Fibroblast of mammary gland (primary cell): Measurements from ENCODE around the gene RAD51D.
A peak's percentile ranks its signal among the peaks of the same experiment; 100 is the strongest.

Experiments used
- DNase-seq: peaks from one replicate; pipeline ENCODE4 v3.0.0-alpha.2; 2010; ENCODE audit warnings: low read depth
- H3K4me3 ChIP-seq: 2 replicates; pipeline ENCODE4 v1.5.1; 2011; ENCODE audit warnings: low read depth, mild to moderate bottlenecking, low read length, moderate library complexity; ENCODE audit not compliant: control insufficient read depth
- TF ChIP-seq, protein P1 (sequence below): conservative IDR thresholded peaks from 2 replicates; pipeline ENCODE4 v1.5.1; 2011; ENCODE audit warnings: low read depth, low read length, inconsistent platforms; ENCODE audit not compliant: control insufficient read depth, insufficient read depth

Gene RAD51D

DNA sequence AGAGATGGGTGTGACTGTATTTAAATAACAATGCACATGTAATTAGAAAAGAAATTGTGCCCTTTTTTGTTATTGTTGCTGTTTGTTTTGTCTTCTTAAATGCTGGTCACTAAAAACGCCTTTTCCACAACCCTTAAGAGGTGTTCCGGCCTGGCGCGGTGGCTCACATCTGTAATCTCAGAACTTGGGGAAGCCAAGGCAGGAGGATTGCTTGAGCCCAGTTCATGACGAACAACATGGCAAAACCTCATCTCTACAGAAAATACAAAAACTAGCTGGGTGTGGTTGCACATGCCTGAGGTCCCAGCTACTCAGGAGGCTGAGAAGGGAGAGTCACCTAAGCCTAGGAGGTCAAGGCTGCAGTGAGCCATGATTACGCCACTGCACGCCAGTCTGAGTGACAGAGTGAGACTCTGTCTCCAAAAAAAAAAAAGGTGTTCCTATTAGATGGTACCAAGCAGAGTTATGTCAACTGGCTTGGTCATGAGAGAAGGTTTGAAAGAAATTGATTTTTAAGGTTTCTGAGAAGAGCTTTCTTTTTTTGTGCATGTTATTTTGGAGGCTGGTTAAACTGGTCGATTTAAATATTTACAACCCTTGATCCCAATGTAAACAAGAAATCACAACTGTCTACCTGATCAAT lies 32.6 kb downstream of the RAD51D start:
- no peak for DNase-seq
- TF ChIP-seq, protein P1, sequence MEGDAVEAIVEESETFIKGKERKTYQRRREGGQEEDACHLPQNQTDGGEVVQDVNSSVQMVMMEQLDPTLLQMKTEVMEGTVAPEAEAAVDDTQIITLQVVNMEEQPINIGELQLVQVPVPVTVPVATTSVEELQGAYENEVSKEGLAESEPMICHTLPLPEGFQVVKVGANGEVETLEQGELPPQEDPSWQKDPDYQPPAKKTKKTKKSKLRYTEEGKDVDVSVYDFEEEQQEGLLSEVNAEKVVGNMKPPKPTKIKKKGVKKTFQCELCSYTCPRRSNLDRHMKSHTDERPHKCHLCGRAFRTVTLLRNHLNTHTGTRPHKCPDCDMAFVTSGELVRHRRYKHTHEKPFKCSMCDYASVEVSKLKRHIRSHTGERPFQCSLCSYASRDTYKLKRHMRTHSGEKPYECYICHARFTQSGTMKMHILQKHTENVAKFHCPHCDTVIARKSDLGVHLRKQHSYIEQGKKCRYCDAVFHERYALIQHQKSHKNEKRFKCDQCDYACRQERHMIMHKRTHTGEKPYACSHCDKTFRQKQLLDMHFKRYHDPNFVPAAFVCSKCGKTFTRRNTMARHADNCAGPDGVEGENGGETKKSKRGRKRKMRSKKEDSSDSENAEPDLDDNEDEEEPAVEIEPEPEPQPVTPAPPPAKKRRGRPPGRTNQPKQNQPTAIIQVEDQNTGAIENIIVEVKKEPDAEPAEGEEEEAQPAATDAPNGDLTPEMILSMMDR = no peak
- H3K4me3 ChIP-seq = no peak overlapping the region

DNA sequence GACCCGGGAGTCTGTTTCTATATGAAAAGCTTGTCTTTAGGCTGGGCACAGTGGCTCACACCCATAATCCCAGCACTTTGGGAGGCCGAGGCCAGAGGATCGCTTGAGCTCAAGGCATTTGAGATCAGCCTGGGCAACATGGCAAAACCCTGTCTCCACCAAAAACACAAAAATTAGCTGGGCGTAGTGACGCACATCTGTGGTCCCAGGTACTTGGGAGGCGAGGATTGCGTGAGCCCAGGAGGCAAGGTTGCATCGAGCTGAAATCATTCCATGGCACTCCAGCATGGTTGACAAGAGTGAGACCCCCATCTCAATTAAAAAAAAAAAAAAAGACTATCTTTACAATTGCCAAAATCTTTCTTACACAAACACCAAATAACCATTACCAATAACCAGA lies 33.5 kb downstream of the RAD51D start:
- TF ChIP-seq, protein P1 = no peak
- no peak for DNase-seq
- H3K4me3 ChIP-seq = no peak overlapping the region

DNA sequence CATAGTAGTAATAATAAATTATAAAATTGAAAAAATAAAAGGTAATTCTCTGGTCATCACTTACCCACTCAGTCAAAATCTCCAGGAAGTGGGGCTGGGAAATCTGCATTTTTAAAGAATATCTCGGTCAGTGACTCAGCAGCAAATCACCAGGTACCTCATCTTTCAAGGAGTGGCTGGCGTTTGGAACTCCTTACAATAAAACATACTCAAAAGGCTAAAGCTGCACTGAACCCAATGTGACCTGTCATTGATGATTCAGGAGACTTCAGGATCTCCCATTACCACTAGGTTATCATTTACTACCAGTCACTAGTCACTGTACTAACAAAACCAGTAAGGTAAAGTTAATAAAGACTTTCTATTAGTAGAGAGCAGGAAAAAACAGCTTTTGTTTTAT lies 34.7 kb downstream of the RAD51D start:
- no peak overlapping the region for H3K4me3 ChIP-seq
- TF ChIP-seq, protein P1 = no peak
- peak; percentile 82 for DNase-seq

DNA sequence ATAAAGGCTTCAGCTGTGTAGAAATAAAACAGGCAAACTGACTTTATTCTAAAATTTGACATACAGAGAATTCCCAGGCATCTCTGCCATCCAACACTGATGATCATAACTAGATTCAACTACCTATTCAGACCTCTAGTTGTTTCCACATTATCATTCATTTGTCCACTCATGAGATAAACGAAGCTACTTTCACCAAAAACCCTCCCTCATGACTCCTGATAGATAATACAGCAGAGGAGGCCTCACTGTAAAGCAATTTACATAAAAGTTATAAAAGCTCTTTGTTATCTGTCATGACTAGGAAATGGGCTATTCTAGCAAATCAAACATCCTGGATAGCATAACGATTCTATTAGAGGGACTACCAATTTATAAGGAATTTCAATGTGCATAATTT lies 36.6 kb downstream of the RAD51D start:
- H3K4me3 ChIP-seq = no peak overlapping the region
- DNase-seq = no peak
- TF ChIP-seq, protein P1 = no peak

DNA sequence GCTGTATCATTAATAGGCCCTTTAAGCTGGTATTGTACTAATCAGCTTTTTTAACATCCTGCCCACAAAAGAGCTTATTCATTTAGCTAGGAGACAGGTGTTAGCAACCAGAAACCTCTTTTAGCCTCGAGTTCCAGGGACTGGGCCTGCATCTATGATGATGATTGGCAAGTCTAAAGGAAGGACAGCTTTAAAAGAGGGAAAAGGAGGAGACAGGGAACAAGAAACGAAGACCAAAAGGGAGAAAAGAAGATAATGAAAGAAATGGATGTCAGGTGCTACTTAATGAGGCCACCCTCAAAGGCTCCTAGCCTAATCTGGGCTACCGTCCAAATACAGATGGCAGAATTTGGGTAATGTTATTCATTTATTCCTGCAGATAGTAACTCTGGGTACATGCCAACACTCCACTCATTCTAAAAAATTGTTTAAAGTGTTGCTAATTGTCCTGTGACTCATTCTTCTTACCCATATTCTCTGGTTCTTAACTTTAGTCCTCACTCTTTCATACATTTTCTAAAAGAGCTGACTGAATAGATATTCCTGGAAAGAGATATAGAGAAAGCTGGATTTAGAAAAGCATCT lies 37.5 kb downstream of the RAD51D start:
- TF ChIP-seq, protein P1 = no peak
- H3K4me3 ChIP-seq = no peak overlapping the region
- peak; percentile 89 for DNase-seq

DNA sequence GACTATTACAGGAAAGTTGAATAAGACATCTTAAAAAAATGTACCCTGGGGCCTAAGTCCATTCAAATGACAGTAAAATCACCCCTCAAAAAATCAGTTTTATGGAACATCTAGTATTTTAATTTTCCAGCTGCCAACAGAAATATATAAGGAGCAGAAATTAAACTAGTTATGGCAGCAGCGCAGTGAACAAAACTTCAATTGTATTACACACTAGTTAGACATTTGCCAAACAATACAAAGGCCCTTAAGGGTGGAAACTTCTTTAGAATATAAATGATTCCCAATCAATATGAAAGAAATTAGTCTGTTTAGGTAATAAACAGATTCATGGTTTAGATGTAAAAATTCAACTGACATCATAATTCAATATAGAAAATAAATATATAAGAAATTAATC lies 38.0 kb downstream of the RAD51D start:
- H3K4me3 ChIP-seq = no peak overlapping the region
- TF ChIP-seq, protein P1 = no peak
- DNase-seq = no peak

DNA sequence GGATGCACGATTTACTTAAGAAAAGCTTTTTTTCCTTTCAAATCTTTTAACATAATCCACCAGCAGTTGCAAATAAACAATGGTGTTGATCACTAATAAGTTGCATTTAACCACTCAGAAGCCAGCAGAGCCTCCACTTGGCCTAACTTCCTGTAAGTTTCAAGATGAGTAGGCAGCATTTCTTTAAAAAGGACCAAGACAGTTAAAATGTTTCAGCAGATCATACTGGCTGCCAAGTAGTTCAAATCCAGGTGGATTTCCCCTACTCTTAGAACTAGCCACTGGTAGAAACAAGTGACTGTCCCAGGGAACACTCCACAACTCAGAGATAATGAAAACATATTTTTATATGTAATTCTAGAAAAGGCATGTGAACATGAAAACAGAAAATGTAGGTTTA lies 39.1 kb downstream of the RAD51D start:
- TF ChIP-seq, protein P1 = no peak
- H3K4me3 ChIP-seq = no peak overlapping the region
- no peak for DNase-seq
